Measurements from ENCODE around the gene FXYD4. TPM values are rescaled to one million over a fixed set of nuclear protein-coding genes. Genes with fewer than 3 reads are reported as not detected.

Gene FXYD4
- total RNA-seq, 1 experiment from 2014 or later, result not detected

GRCh38 chr10:43361547-43362190 is 9.8 kb upstream of the FXYD4 start:
- Mint-ChIP-seq H3K27me3 (ENCODE audit: low read depth) (peaks cover 13% of the 10 kb centered on the region; the same call in 1 of the 2 replicates), H3K4me3 (peak overlapping the region; percentile 90), H3K9me3 (no peaks in the 10 kb centered on the region), H3K4me1 (peaks cover 10% of the 10 kb centered on the region), H3K27ac (peak overlapping the region; percentile 78), H3K36me3 (no peaks in the 10 kb centered on the region)
- TF ChIP-seq NFE2L1 (CRISPR knock-in tag; IDR thresholded peaks at IDR 0.05), result 0 out of 2 replicates have a peak, but pooled peaks have one; percentile 53
- peak; percentile 39; the same call in 1 of the 2 replicates for TF ChIP-seq STAT6 (CRISPR knock-in tag; conservative IDR thresholded peaks at IDR 0.05; ENCODE audit: low read depth)
- TF ChIP-seq TEAD1 (CRISPR knock-in tag; IDR thresholded peaks at IDR 0.05), result no peak
- 0 out of 2 replicates have a peak, but pooled peaks have one; percentile 54 for TF ChIP-seq ZNF281 (CRISPR knock-in tag; IDR thresholded peaks at IDR 0.05)
- no peak for TF ChIP-seq CTCF (IDR thresholded peaks at IDR 0.05)
- TF ChIP-seq ZNF423 (CRISPR knock-in tag; IDR thresholded peaks at IDR 0.05), result peak; percentile 89
- no peak for TF ChIP-seq ZBTB43 (CRISPR knock-in tag; IDR thresholded peaks at IDR 0.05)
- DNase-seq (ENCODE audit: low spot score) (no peak), ATAC-seq (no peak)
- POLR2A ChIA-PET, result interaction anchor here (0.7 kb wide), 1 partner anchor 62 kb away, joined by 3 read pairs; no protein-coding TSS in a partner anchor
- CTCF ChIA-PET, result interaction anchor here (0.9 to 1.9 kb wide), 3 partner anchors 13 to 159 kb away, joined by 3 to 5 read pairs (median 4); no protein-coding TSS in a partner anchor

- H3K27ac Mint-ChIP-seq, result peak overlapping the region; percentile 78
- H3K4me1 Mint-ChIP-seq, result peaks cover 10% of the 10 kb centered on the region
- H3K4me3 Mint-ChIP-seq, result peak overlapping the region; percentile 90
- ATAC-seq, result peak; percentile 97
- ChIA-PET POLR2A (no interaction called here), CTCF (interaction anchor here (0.9 to 1.9 kb wide), 4 partner anchors 13 to 160 kb away, joined by 3 to 5 read pairs (median 4); no protein-coding TSS in a partner anchor)
- H3K27me3 Mint-ChIP-seq (ENCODE audit: low read depth), result peaks cover 13% of the 10 kb centered on the region; the same call in 1 of the 2 replicates
- no peaks in the 10 kb centered on the region for H3K9me3 Mint-ChIP-seq
- H3K36me3 Mint-ChIP-seq, result no peaks in the 10 kb centered on the region
- peak; percentile 96 for DNase-seq (ENCODE audit: low spot score)
- TF ChIP-seq SMAD4 (CRISPR knock-in tag; IDR thresholded peaks at IDR 0.05), result no peak
- TF ChIP-seq USF2 (CRISPR knock-in tag; IDR thresholded peaks at IDR 0.05), result peak; percentile 57
- TF ChIP-seq TEAD1 (CRISPR knock-in tag; IDR thresholded peaks at IDR 0.05), result peak; percentile 65; the same call in 1 of the 2 replicates
- peak; percentile 79 for TF ChIP-seq SP1 (CRISPR knock-in tag; conservative IDR thresholded peaks at IDR 0.05)
- 0 out of 2 replicates have a peak, but pooled peaks have one; percentile 5 for TF ChIP-seq ZNF138 (CRISPR knock-in tag; conservative IDR thresholded peaks at IDR 0.05)
- TF ChIP-seq USF1 (CRISPR knock-in tag; IDR thresholded peaks at IDR 0.05), result peak; percentile 60; the same call in 1 of the 2 replicates
- TF ChIP-seq E2F1 (CRISPR knock-in tag; IDR thresholded peaks at IDR 0.05), result peak; percentile 36; the same call in 1 of the 2 replicates
- TF ChIP-seq E2F5 (CRISPR knock-in tag; IDR thresholded peaks at IDR 0.05), result no peak
- TF ChIP-seq NFYB (CRISPR knock-in tag; conservative IDR thresholded peaks at IDR 0.05; ENCODE audit: low read depth), result peak; percentile 78
- TF ChIP-seq FOXK1 (CRISPR knock-in tag; IDR thresholded peaks at IDR 0.05), result peak; percentile 20; the same call in 1 of the 2 replicates
- TF ChIP-seq TP53 (CRISPR knock-in tag; IDR thresholded peaks at IDR 0.05), result peak; percentile 55
- no peak for TF ChIP-seq ZNF671 (CRISPR knock-in tag; IDR thresholded peaks at IDR 0.05)
- TF ChIP-seq ETV6 (CRISPR knock-in tag; IDR thresholded peaks at IDR 0.05), result 0 out of 2 replicates have a peak, but pooled peaks have one; percentile 35
These were observed 9.1 kb upstream of the FXYD4 start for GRCh38 chr10:43362191-43362839.

All from WTC11 (cell line).